Measurements from ENCODE around the gene CEP128. TPM values are rescaled to one million over a fixed set of nuclear protein-coding genes. Genes with fewer than 3 reads are reported as not detected.
A peak's percentile ranks its signal among the peaks of the same experiment; 100 is the strongest.

Gene CEP128
- total and polyA plus RNA-seq, 2 donors from 2014 or later: 0.43 to 9.0 TPM

GRCh38 chr14:80606347-80606772 lies 335.2 kb downstream of the CEP128 start:
- intact Hi-C loops (cut with DNase I): no loop called here
- no peak for DNase-seq
- no peak for FAIRE-seq
- Histone ChIP-seq H3K27me3 (ENCODE audit: control insufficient read depth, insufficient read depth, low read length) (no peaks in the 10 kb centered on the region), H3K36me3 (ENCODE audit: control insufficient read depth in 2 of 3, insufficient read depth in 3 of 3, low read length in 3 of 3) (no peaks in the 10 kb centered on the region), H3K9ac (ENCODE audit: low read length in 3 of 3) (no peak overlapping the region), H3K9me3 (ENCODE audit: control insufficient read depth in 2 of 3, insufficient read depth in 1 of 3, low read length in 3 of 3) (no peaks in the 10 kb centered on the region), H3K4me1 (ENCODE audit: control insufficient read depth in 2 of 3, insufficient read depth in 2 of 3, low read depth in 1 of 3, low read length in 3 of 3) (no peaks in the 10 kb centered on the region), H3K27ac (ENCODE audit: low read depth in 2 of 2, low read length in 2 of 2) (no peak overlapping the region), H3K4me3 (ENCODE audit: low read length in 3 of 3) (no peak overlapping the region)
- TF ChIP-seq CTCF (IDR thresholded peaks at IDR 0.05; ENCODE audit: borderline replicate concordance, extremely low read depth, insufficient read depth): no peak

- Histone ChIP-seq H3K27ac (ENCODE audit: low read depth in 2 of 2, low read length in 2 of 2) (no peak overlapping the region), H3K9ac (ENCODE audit: low read length in 3 of 3) (no peak overlapping the region), H3K4me1 (ENCODE audit: control insufficient read depth in 2 of 3, insufficient read depth in 2 of 3, low read depth in 1 of 3, low read length in 3 of 3) (no peaks in the 10 kb centered on the region), H3K4me3 (ENCODE audit: low read length in 3 of 3) (no peak overlapping the region), H3K27me3 (ENCODE audit: control insufficient read depth, insufficient read depth, low read length) (no peaks in the 10 kb centered on the region), H3K9me3 (ENCODE audit: control insufficient read depth in 2 of 3, insufficient read depth in 1 of 3, low read length in 3 of 3) (no peaks in the 10 kb centered on the region), H3K36me3 (ENCODE audit: control insufficient read depth in 2 of 3, insufficient read depth in 3 of 3, low read length in 3 of 3) (no peaks in the 10 kb centered on the region)
- TF ChIP-seq CTCF (IDR thresholded peaks at IDR 0.05; ENCODE audit: borderline replicate concordance, extremely low read depth, insufficient read depth): no peak
- DNase-seq (no peak), FAIRE-seq (peak; percentile 6)
- intact Hi-C loops (cut with DNase I): no loop called here
These were observed 336.0 kb downstream of the CEP128 start for GRCh38 chr14:80605536-80605935.

- no peak for TF ChIP-seq CTCF (IDR thresholded peaks at IDR 0.05; ENCODE audit: borderline replicate concordance, extremely low read depth, insufficient read depth)
- H3K36me3 ChIP-seq (ENCODE audit: control insufficient read depth in 2 of 3, insufficient read depth in 3 of 3, low read length in 3 of 3): no peaks in the 10 kb centered on the region
- no peaks in the 10 kb centered on the region for H3K27me3 ChIP-seq (ENCODE audit: control insufficient read depth, insufficient read depth, low read length)
- H3K9ac ChIP-seq (ENCODE audit: low read length in 3 of 3): no peak overlapping the region
- H3K4me1 ChIP-seq (ENCODE audit: control insufficient read depth in 2 of 3, insufficient read depth in 2 of 3, low read depth in 1 of 3, low read length in 3 of 3): no peaks in the 10 kb centered on the region
- H3K9me3 ChIP-seq (ENCODE audit: control insufficient read depth in 2 of 3, insufficient read depth in 1 of 3, low read length in 3 of 3): no peaks in the 10 kb centered on the region
- H3K27ac ChIP-seq (ENCODE audit: low read depth in 2 of 2, low read length in 2 of 2): no peak overlapping the region
- intact Hi-C loops (cut with DNase I): no loop called here
- FAIRE-seq (no peak), DNase-seq (no peak)
- no peak overlapping the region for H3K4me3 ChIP-seq (ENCODE audit: low read length in 3 of 3)
These were observed 338.6 kb downstream of the CEP128 start for GRCh38 chr14:80602946-80603345.

GRCh38 chr14:80587096-80587724 lies 354.3 kb downstream of the CEP128 start:
- FAIRE-seq: peak; percentile 61
- DNase-seq: peak in 2 of 5 donors; percentile 13 to 37
- Histone ChIP-seq H3K27me3 (ENCODE audit: control insufficient read depth, insufficient read depth, low read length) (no peaks in the 10 kb centered on the region), H3K4me1 (ENCODE audit: control insufficient read depth in 2 of 3, insufficient read depth in 2 of 3, low read depth in 1 of 3, low read length in 3 of 3) (no peaks in the 10 kb centered on the region), H3K36me3 (ENCODE audit: control insufficient read depth in 2 of 3, insufficient read depth in 3 of 3, low read length in 3 of 3) (no peaks in the 10 kb centered on the region), H3K4me3 (ENCODE audit: low read length in 3 of 3) (no peak overlapping the region), H3K9ac (ENCODE audit: low read length in 3 of 3) (no peak overlapping the region), H3K9me3 (ENCODE audit: control insufficient read depth in 2 of 3, insufficient read depth in 1 of 3, low read length in 3 of 3) (no peaks in the 10 kb centered on the region), H3K27ac (ENCODE audit: low read depth in 2 of 2, low read length in 2 of 2) (no peak overlapping the region)
- intact Hi-C loops (cut with DNase I): no loop called here
- peak; percentile 31 for TF ChIP-seq CTCF (IDR thresholded peaks at IDR 0.05; ENCODE audit: borderline replicate concordance, extremely low read depth, insufficient read depth)
